GM13976 (cell line): ENCODE results near the gene UTP4.

Experiments used
- DNase-seq: peaks from one replicate; pipeline ENCODE4 v3.0.0; 2012; ENCODE audit warnings: low spot score
- CTCF ChIP-seq: IDR thresholded peaks from 2 replicates; pipeline ENCODE4 v1.5.1; 2012; ENCODE audit warnings: borderline replicate concordance, mild to moderate bottlenecking; ENCODE audit not compliant: insufficient read depth; ENCODE audit errors: extremely low read depth, missing control alignments, control extremely low read depth
- in situ Hi-C: fragments of 300-500 bp; cut with MboI; formaldehyde crosslinking; loops from one replicate; pipeline ENCODE4 v1.12.0; 2022; ENCODE audit warnings: low sequenced_read_pairs, mixed read lengths, inconsistent platforms; ENCODE audit not compliant: unreplicated experiment

Gene UTP4

GRCh38 chr16:69191136-69191535 lies 58.7 kb downstream of the UTP4 start:
- in situ Hi-C loops, result no loop called here
- DNase-seq, result no peak
- TF ChIP-seq CTCF, result no peak

GRCh38 chr16:69193855-69194254 lies 61.4 kb downstream of the UTP4 start:
- TF ChIP-seq CTCF, result no peak
- DNase-seq, result no peak
- in situ Hi-C loops, result no loop called here

GRCh38 chr16:69194488-69194887 lies 62.0 kb downstream of the UTP4 start:
- DNase-seq, result no peak
- TF ChIP-seq CTCF, result no peak
- in situ Hi-C loops, result no loop called here

GRCh38 chr16:69195369-69196029 lies 63.0 kb downstream of the UTP4 start:
- TF ChIP-seq CTCF, result no peak
- in situ Hi-C loops, result no loop called here
- no peak for DNase-seq

- no peak for DNase-seq
- no peak for TF ChIP-seq CTCF
- in situ Hi-C loops, result no loop called here
These were observed 65.1 kb downstream of the UTP4 start for GRCh38 chr16:69197573-69197972.

GRCh38 chr16:69199382-69199781 lies 66.9 kb downstream of the UTP4 start:
- no peak for TF ChIP-seq CTCF
- in situ Hi-C loops, result no loop called here
- no peak for DNase-seq

- no peak for TF ChIP-seq CTCF
- in situ Hi-C loops, result no loop called here
- DNase-seq, result no peak
These were observed 68.8 kb downstream of the UTP4 start for GRCh38 chr16:69201291-69201690.
